K562 (cell line): ENCODE measurements around the gene TNFSF13. TPM values are rescaled to one million over a fixed set of nuclear protein-coding genes. Genes with fewer than 3 reads are reported as not detected.
A peak's percentile ranks its signal among the peaks of the same experiment; 100 is the strongest.

Source experiments
- GATAD2A ChIP-seq: fragments of 450-650 bp; IDR thresholded peaks from 2 replicates; pipeline ENCODE4 v1.6.1; 2017
- MAZ ChIP-seq, 2 experiments: fragments of 450-650 bp in 1 of 2; sonication (generic) in 1 of 2; formaldehyde crosslinking; IDR thresholded peaks in 1 of 2; conservative IDR thresholded peaks in 1 of 2; 2 replicates each; pipeline versions ENCODE4 v1.4.0 to v1.5.0; 2020; ENCODE audit warnings: mild to moderate bottlenecking in 1 of 2, missing genetic modification reagents in 1 of 2
- MEF2A ChIP-seq: IDR thresholded peaks from 2 replicates; pipeline ENCODE4 v1.6.1; 2011; ENCODE audit warnings: low read depth, mild to moderate bottlenecking, low read length, moderate library complexity; ENCODE audit not compliant: control insufficient read depth
- MEIS2 ChIP-seq: fragments of 450-650 bp; IDR thresholded peaks from 2 replicates; pipeline ENCODE4 v1.6.1; 2014; ENCODE audit warnings: mild to moderate bottlenecking; ENCODE audit not compliant: partially characterized antibody
- PHF20 ChIP-seq: fragments of 450-650 bp; IDR thresholded peaks from 2 replicates; pipeline ENCODE4 v1.6.1; 2018; ENCODE audit not compliant: partially characterized antibody
- SMC3 ChIP-seq: conservative IDR thresholded peaks from 2 replicates; pipeline ENCODE4 v1.6.1; 2011; ENCODE audit warnings: low read depth, low read length, improper control_type of control experiment; ENCODE audit not compliant: insufficient read depth
- THRAP3 ChIP-seq: fragments of 450-650 bp; IDR thresholded peaks from 2 replicates; pipeline ENCODE4 v1.6.1; 2016; ENCODE audit warnings: mild to moderate bottlenecking, inconsistent platforms, borderline replicate concordance
- VEZF1 ChIP-seq: fragments of 200-800 bp; sonication (Bioruptor generic); IDR thresholded peaks from 2 replicates; pipeline ENCODE4 v1.6.1; 2017; ENCODE audit warnings: missing genetic modification characterization, missing compliant biosample characterization
- ZNF12 ChIP-seq: sonication (generic); formaldehyde crosslinking; IDR thresholded peaks from 2 replicates; pipeline ENCODE4 v1.4.0; 2020; ENCODE audit warnings: mild to moderate bottlenecking, missing genetic modification reagents
- ZNF217 ChIP-seq: sonication (generic); formaldehyde crosslinking; IDR thresholded peaks from 2 replicates; pipeline ENCODE4 v1.8.0; 2022; ENCODE audit warnings: mild to moderate bottlenecking, missing genetic modification reagents
- ZNF282 ChIP-seq: sonication (generic); formaldehyde crosslinking; IDR thresholded peaks from 2 replicates; pipeline ENCODE4 v1.8.1; 2023; ENCODE audit warnings: missing genetic modification reagents
- ZNF354B ChIP-seq: fragments of 250-450 bp; sonication (Bioruptor Pico); IDR thresholded peaks from 2 replicates; pipeline ENCODE4 v1.4.0; 2020
- polyA plus RNA-seq, 8 experiments: library from polyadenylated mRNA; depleted of rRNA in 4 of 8; stranded (reverse) in 5 of 8; unstranded in 3 of 8; fragments of >200 nt; fragmentation: Nextera tagmentation in 2 of 8; fragmentation: Illumina TruSeq in 1 of 8; extraction: Ambion mirVana in 2 of 8; extraction: Trizol in 1 of 8; gene quantifications; 2 replicates each; pipeline versions ENCODE4 v1.2.1 to v1.2.3, GENCODE V29; 2011 to 2014; ENCODE audit warnings: inconsistent platforms in 1 of 8, missing spikeins in 1 of 8
- total RNA-seq, 7 experiments: library from RNA; depleted of rRNA in 6 of 7; stranded (reverse); fragments of >200 nt in 6 of 7; fragmentation: Illumina TruSeq in 2 of 7; extraction: Trizol in 2 of 7; gene quantifications; 2 replicates each; pipeline versions ENCODE4 v1.2.1 to v1.2.3, GENCODE V29; 2011 to 2021; ENCODE audit warnings: low replicate concordance in 1 of 7
- TF ChIP-seq, protein P1 (sequence below): fragments of 150-350 bp; conservative IDR thresholded peaks from 2 replicates; pipeline ENCODE4 v1.6.1; 2014; ENCODE audit warnings: low read length
- TF ChIP-seq, protein P2 (sequence below): sonication (generic); formaldehyde crosslinking; IDR thresholded peaks from 2 replicates; pipeline ENCODE4 v1.8.0; 2022; ENCODE audit warnings: mild to moderate bottlenecking, missing genetic modification reagents, borderline replicate concordance
- TF ChIP-seq, protein P3 (sequence below): fragments of 250-450 bp; sonication (Bioruptor Pico); IDR thresholded peaks from 2 replicates; pipeline ENCODE4 v1.8.0; 2022; ENCODE audit warnings: moderate library complexity, mild to moderate bottlenecking, inconsistent platforms

The TNFSF13 gene
- total and polyA plus RNA-seq, 9 of the 15 experiments (the other 6 are each of a cell fraction or from before 2014, with no cell fraction given): 0.04 to 0.51 (median 0.19) TPM; not detected in 1

DNA sequence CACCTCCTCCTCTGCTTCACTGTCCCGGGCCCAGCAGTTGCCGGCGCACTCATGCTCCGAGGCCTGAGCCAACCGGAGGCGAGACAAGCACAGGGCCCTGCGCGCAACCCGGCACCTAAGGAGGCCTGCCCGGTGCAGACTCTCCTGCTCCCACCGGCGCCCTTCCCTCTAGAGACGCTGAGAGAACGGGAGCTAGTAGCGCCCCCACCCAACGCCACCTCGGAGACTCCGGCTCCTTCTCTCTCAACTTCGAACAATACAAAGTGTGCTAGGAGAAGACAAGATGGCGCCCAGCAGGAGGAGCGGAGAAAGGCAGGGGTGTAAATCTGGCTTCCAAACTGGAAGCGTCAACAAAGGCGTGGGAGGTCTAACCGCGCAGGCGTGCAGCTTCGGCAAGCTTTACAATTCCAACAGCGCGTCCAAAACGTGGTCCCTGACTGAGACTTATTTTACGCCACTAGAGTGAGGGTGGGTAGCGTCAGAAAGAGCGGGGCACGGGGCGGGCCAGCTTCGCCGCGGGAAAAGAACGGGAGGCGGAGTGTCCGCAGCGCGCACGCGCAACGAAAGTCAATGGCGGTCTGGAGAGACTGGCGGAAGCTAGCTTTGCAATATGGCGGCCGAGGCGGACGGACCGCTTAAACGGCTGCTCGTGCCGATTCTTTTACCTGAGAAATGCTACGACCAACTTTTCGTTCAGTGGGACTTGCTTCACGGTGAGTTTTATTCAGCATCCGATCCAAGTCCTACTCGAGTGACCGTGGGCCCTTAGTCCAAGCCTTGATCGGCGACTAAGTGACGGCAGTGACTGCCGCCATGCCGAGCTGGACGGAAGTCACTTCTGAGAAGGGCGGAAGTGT is 24.9 kb downstream of the TNFSF13 start, which contains the start of gene MPDU1 (continued):
- TF ChIP-seq, protein P1, sequence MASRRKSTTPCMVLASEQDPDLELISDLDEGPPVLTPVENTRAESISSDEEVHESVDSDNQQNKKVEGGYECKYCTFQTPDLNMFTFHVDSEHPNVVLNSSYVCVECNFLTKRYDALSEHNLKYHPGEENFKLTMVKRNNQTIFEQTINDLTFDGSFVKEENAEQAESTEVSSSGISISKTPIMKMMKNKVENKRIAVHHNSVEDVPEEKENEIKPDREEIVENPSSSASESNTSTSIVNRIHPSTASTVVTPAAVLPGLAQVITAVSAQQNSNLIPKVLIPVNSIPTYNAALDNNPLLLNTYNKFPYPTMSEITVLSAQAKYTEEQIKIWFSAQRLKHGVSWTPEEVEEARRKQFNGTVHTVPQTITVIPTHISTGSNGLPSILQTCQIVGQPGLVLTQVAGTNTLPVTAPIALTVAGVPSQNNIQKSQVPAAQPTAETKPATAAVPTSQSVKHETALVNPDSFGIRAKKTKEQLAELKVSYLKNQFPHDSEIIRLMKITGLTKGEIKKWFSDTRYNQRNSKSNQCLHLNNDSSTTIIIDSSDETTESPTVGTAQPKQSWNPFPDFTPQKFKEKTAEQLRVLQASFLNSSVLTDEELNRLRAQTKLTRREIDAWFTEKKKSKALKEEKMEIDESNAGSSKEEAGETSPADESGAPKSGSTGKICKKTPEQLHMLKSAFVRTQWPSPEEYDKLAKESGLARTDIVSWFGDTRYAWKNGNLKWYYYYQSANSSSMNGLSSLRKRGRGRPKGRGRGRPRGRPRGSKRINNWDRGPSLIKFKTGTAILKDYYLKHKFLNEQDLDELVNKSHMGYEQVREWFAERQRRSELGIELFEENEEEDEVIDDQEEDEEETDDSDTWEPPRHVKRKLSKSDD: peak; percentile 84; the same call in 1 of the 2 replicates
- TF ChIP-seq THRAP3 (no peak), GATAD2A (no peak), PHF20 (peak; percentile 72), ZNF282 (CRISPR knock-in tag) (0 out of 2 replicates have a peak, but pooled peaks have one; percentile 11), ZNF354B (CRISPR knock-in tag) (no peak), SMC3 (no peak), MAZ (CRISPR knock-in tag; conservative IDR thresholded peaks at IDR 0.05 in 1 of 2, IDR thresholded peaks at IDR 0.05 in 1 of 2) (peak; percentile 8 to 69; a peak in 2 of 4 replicates), ZNF12 (CRISPR knock-in tag) (no peak; the same call in 1 of the 2 replicates), MEIS2 (peak; percentile 88), ZNF217 (CRISPR knock-in tag) (no peak), VEZF1 (CRISPR knock-in tag) (peak; percentile 78), MEF2A (no peak)
- TF ChIP-seq, protein P2, sequence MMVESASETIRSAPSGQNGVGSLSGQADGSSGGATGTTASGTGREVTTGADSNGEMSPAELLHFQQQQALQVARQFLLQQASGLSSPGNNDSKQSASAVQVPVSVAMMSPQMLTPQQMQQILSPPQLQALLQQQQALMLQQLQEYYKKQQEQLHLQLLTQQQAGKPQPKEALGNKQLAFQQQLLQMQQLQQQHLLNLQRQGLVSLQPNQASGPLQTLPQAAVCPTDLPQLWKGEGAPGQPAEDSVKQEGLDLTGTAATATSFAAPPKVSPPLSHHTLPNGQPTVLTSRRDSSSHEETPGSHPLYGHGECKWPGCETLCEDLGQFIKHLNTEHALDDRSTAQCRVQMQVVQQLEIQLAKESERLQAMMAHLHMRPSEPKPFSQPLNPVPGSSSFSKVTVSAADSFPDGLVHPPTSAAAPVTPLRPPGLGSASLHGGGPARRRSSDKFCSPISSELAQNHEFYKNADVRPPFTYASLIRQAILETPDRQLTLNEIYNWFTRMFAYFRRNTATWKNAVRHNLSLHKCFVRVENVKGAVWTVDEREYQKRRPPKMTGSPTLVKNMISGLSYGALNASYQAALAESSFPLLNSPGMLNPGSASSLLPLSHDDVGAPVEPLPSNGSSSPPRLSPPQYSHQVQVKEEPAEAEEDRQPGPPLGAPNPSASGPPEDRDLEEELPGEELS (CRISPR knock-in tag): peak; percentile 37; the same call in 1 of the 2 replicates
- TF ChIP-seq, protein P3, sequence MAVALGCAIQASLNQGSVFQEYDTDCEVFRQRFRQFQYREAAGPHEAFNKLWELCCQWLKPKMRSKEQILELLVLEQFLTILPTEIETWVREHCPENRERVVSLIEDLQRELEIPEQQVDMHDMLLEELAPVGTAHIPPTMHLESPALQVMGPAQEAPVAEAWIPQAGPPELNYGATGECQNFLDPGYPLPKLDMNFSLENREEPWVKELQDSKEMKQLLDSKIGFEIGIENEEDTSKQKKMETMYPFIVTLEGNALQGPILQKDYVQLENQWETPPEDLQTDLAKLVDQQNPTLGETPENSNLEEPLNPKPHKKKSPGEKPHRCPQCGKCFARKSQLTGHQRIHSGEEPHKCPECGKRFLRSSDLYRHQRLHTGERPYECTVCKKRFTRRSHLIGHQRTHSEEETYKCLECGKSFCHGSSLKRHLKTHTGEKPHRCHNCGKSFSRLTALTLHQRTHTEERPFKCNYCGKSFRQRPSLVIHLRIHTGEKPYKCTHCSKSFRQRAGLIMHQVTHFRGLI: no peak
- TF ChIP-seq, all 486 proteins: peak for 154
